GM18868 (cell line): ENCODE results near the gene TNRC6A.

Source experiments
- ATAC-seq: cut with Tn5 transposase; IDR thresholded peaks from one replicate; pipeline ENCODE4 v1.9.1; 2021; ENCODE audit warnings: mild to moderate bottlenecking, moderate library complexity; ENCODE audit not compliant: unreplicated experiment

The TNRC6A gene

DNA sequence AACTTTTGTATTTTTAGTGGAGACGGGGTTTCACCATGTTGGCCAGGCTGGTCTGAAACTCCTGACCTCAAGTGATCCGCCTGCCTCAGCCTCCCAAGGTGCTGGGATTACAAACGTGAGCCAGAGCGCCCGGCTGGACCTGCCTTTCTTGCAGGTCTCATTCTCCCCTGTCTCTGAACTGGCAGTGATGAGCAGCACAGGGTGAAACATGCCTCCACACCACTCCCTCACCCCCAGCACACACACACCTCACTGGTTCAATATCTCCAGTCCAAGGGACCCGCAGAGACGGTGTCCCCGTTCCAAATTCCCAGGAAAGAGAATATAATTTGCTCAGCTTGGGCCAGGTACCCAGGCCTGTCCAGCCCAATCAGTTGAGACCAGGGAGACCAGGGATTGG, 139.6 kb downstream of the TNRC6A start:
- ATAC-seq: no peak

DNA sequence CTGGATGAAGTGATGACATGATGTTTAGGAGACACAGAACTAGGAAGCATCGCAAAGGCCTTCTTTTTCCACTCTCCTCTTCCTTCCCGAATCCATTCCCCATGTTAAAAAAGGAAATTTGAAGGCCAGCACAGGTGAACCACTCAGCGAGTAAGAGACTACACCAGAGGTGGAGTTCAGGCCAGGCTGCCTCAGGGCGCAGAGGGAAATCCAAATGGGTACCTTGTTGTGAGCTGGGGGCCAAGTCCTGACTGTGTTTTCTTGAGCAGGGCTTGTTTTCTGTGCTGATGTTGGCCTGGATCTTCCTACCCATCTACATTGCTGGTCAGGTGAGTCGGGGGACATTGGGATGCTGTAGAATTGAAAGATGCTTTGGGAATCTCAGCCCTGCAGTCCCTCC, 142.4 kb downstream of the TNRC6A start:
- ATAC-seq: no peak

DNA sequence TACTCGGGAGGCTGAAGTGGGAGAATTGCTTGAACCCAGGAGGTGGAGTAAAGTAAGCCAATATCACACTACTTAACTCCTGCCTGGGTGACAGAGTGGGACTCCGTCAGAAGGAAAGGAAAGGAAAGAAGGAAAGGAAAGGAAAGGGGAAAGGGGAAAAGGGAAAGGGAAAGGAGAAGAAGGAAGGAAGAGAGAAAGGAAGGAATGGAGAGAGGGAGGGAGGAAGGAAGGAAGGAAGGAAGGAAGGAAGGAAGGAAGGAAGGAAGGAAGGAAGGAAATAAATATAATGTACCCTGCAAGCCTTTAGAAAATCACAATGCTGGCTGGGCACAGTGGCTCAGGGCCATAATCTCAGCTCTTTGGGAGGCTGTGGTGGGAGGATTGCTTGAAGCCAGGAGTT, 143.6 kb downstream of the TNRC6A start:
- no peak for ATAC-seq

DNA sequence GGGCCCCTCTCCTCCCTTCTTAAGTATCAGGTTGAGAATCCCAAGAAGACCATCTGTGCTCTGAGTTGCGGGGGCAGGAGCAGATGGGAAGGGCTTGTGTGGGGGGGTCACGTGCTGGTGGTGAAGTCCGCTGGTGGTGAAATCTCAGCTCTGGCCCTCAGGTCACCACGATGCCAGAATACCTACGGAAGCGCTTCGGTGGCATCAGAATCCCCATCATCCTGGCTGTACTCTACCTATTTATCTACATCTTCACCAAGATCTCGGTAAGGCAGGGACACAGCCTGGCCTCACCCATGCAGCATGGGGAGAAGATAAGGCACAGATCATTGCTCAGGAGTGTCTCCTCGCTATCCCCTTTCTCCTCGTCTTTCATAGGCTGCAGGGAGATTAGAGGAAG, 146.0 kb downstream of the TNRC6A start:
- no peak for ATAC-seq
